Esophagus (tissue), 2 donors: ENCODE results near the gene PTTG1. TPM values are rescaled to one million over a fixed set of nuclear protein-coding genes. Genes with fewer than 3 reads are reported as not detected.
A peak's percentile ranks its signal among the peaks of the same experiment; 100 is the strongest.

Experiments used
- H3K27ac ChIP-seq, 2 donors: one replicate each; pipeline ENCODE4 v1.5.1; 2013; ENCODE audit warnings: low read depth in 2 of 2, mild to moderate bottlenecking in 2 of 2, inconsistent platforms in 1 of 2, low read length in 1 of 2, moderate library complexity in 1 of 2
- H3K27me3 ChIP-seq, 2 donors: one replicate each; pipeline ENCODE4 v1.6.1; 2013; ENCODE audit warnings: low read length in 2 of 2, control low read depth in 1 of 2, mild to moderate bottlenecking in 1 of 2; ENCODE audit not compliant: insufficient read depth in 2 of 2, control insufficient read depth in 1 of 2
- H3K36me3 ChIP-seq, 2 donors: one replicate each; pipeline ENCODE4 v1.6.1; 2013; ENCODE audit warnings: low read length in 1 of 2; ENCODE audit not compliant: control insufficient read depth in 2 of 2, insufficient read depth in 2 of 2
- H3K4me1 ChIP-seq, 2 donors: one replicate each; pipeline ENCODE4 v1.6.1; 2013; ENCODE audit warnings: low read length in 1 of 2; ENCODE audit not compliant: control insufficient read depth in 2 of 2, insufficient read depth in 2 of 2
- H3K4me3 ChIP-seq, 2 donors: one replicate each; pipeline ENCODE4 v1.5.1; 2013; ENCODE audit warnings: low read length in 2 of 2, mild to moderate bottlenecking in 2 of 2, low read depth in 1 of 2, moderate library complexity in 1 of 2
- H3K9me3 ChIP-seq, 2 donors: one replicate each; pipeline ENCODE4 v1.6.1; 2013; ENCODE audit warnings: mild to moderate bottlenecking in 2 of 2, low read depth in 1 of 2, low read length in 1 of 2, moderate library complexity in 1 of 2; ENCODE audit not compliant: control insufficient read depth in 2 of 2, insufficient read depth in 1 of 2
- WGBS, 2 donors: extraction: QIAGEN DNeasy Blood & Tissue Kit; methylation state at CpG; one replicate each; pipeline ENCODE4 v1.1.7; 2013; 5-methylcytosine and 5-hydroxymethylcytosine counted together
- polyA plus RNA-seq, 2 donors: library from polyadenylated mRNA; stranded (reverse); fragments of 200-250 nt; gene quantifications; one replicate each; pipeline ENCODE4 v1.2.3, GENCODE V29; 2013
- donor health status: healthy with polysubstance abuse.
- donor health status: Bipolar disorder and iron deficiency.

PTTG1 gene
- polyA plus RNA-seq, 2 donors: 96.5 to 118 TPM

DNA sequence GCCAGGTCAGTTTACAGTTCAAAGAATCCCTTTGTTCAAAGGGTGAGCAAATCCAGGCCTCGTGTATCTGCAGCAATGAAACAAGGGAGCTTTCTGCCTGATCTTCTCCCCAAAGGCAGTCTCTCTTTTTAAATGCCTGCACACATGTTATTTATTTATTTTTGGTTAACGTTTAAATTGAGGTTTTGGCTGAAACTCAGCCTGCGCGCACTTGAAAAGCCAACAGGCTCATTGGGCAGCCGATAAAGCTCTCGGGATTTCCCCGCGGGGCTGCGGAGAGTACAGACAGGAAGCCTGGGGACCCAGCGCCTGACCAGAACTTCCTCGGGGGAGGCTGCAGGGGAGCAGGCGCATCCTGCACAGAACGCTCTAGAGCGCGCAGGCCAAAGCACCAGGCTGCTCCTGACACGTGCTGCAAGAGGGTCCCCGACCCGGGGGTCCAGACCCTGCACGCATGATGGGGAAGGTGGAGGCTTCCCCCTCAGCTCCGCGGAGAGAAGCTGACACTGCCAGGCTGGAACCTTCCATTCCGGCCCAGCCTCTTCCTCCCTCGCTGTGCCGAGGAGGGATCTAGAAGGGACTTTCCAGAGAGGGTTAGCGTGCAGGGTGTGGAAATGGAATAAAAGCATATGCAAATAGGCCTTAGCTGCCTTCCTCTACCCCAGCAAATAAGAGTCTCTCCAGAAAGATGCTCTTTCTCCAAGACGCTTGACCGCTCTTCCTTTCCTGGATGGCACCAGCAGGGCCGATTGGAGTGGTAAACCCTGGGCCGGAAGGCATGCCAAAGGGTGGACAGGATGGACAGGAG, 46.1 kb downstream of the PTTG1 start:
- Histone ChIP-seq H3K4me1 (peaks cover 0 to 7% of the 10 kb centered on the region in 2 donors), H3K27me3 (no peaks in the 10 kb centered on the region), H3K9me3 (no peaks in the 10 kb centered on the region), H3K27ac (peak overlapping the region; percentile 21 to 47), H3K4me3 (peak overlapping the region; percentile 33 to 40), H3K36me3 (no peaks in the 10 kb centered on the region)
- 15% methylated on average over 29 of the region's 29 CpGs for WGBS, 2 donors

DNA sequence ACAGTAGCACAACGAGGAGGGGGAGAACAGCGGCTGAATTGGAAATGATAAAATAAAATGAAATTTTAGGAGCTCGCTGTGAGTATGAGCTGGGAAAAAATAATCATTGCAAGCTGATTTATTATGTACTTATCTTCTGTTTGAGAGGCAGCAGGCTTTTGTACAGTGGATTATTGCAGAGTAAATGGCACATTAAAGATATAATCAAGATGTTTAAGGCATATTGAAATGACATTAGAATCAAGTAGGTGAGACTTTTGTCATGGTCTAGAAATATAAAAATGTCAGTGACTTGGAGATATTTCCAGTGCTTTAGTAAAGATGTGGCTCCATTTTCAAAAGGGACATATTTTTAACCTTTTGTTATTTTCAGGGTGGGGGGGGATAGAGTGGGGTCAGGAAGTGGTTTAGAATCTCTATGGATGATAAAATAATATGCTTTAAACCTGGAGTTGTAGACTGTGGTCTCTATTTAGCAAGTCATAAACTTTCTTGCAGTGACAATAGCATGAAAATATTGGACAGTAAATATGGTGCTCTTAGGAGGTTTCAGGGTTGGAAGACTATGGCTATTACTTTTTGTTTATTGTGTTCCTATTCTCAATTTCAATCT, 46.8 kb downstream of the PTTG1 start:
- 45 to 54% methylated on average over 3 of the region's 3 CpGs for WGBS, 2 donors
- Histone ChIP-seq H3K36me3 (no peaks in the 10 kb centered on the region), H3K4me3 (peak overlapping the region in 1 of 2 donors; percentile 33), H3K27me3 (no peaks in the 10 kb centered on the region), H3K27ac (peak overlapping the region; percentile 21 to 47), H3K4me1 (peaks cover 0 to 7% of the 10 kb centered on the region in 2 donors), H3K9me3 (no peaks in the 10 kb centered on the region)

DNA sequence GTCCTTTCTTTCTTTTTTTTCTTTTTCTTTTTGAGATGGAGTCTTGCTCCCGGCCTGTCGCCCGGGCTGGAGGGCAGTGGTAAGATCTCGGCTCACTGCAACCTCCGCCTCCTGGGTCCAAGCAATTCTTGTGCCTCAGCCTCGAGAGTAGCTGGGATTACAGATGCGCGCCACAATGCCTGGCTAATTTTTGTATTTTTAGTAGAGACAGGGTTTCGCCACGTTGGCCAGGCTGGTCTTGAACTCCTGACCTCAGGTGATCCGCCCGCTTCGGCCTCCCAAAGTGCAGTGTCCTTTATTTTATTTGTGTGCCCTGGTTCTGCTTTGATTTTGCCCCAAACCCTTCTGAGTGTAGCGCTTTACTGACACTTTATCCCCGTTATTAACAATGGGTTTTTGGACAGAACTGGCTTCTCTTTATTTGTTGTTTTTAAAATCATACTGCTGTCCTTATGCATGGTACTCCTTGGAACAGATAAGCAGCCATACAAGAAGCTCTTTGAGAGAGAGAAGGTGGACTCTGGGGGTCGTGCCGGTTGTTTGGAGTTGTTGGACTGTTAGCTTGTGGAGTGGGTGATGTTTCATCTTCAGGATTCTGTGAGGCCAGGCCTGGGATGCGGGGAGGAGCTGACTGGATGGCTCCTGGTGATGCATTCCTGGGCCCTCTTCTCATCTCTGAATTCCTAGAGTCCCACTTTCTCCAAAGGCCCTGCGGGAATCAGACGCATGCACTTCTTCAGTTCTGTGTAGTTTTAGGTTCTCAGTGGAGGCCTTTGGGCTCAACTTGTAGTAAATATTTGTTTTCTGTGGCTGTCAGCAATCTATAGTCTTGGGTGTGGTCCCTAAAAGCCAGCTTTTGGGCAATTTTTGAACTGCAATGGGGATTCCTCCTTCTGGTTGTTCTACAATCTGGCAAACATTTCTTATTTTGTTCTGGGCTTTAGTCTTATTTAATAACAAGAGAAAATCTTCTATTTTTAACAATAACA, 47.8 kb downstream of the PTTG1 start:
- H3K36me3 ChIP-seq: no peaks in the 10 kb centered on the region
- H3K9me3 ChIP-seq: no peaks in the 10 kb centered on the region
- no peak overlapping the region for H3K27ac ChIP-seq
- H3K4me1 ChIP-seq: peaks cover 0 to 7% of the 10 kb centered on the region in 2 donors
- H3K27me3 ChIP-seq: no peaks in the 10 kb centered on the region
- no peak overlapping the region for H3K4me3 ChIP-seq
- WGBS, 2 donors: 77 to 84% methylated on average over 20 of the region's 20 CpGs

DNA sequence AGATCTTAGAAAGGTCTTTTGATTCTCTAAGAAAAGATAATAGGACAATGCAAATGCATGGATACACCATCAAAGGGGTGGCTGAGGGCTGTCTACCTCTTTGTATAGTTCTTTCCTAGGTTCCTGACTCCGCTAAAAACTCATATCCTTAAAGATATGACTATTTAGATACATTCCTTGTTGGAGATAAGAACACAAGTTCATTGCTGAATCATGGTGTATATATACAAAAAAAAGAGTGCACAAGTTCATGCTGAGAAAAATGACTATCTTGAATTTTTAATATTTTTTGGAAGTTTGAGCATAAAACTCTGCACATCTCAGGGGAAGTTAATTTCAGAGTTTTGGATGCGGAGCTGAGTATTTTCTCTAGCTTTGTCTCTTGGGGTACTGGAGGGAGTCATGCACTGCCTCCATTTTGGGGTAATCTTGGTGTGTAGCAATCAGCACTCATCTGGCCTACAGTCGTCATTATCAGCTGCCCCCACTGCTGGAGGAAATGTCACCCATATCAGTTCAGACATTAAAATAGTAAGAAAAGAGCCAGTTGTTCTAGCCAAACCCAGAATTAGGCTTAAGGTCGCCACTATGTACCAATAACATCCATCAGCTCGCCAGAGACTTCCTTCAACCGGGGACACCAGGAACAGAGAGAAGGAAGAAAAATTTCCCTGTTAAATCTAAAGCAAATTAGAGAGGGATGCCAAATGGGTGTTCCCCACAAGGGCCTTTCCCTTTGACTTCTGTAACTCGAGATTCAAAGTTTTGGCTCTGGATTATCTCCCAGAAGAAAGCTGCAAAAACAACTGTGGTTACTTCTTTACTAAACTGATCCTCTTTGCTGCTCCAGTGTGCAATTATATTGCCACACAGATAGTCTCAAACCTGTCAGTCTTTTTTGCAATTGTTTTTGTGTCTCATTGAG, 49.0 kb downstream of the PTTG1 start:
- Histone ChIP-seq H3K27me3 (no peaks in the 10 kb centered on the region), H3K27ac (peak overlapping the region in 1 of 2 donors; percentile 44), H3K9me3 (no peaks in the 10 kb centered on the region), H3K4me1 (peaks cover 0 to 7% of the 10 kb centered on the region in 2 donors), H3K4me3 (no peak overlapping the region), H3K36me3 (no peaks in the 10 kb centered on the region)
- 27 to 33% methylated on average over 7 of the region's 7 CpGs for WGBS, 2 donors

DNA sequence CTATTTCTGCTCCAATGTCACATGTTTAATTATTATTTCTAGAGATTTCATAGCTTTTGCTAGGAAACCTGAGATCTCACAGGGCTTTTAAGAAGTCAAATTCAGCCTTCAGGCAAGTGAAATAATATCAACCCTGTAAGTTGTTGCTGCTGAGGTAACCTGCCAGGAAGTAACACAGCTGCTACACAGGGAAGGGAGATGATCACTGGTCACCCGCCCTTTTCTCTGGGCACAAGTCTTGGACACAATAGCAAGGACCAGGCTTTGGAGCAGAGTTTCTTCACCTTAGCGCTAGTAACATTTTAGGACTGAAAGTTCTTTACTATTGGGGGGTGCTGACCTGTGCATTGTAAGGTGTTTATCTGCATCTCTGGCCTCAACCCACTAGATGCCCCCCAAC, 50.1 kb downstream of the PTTG1 start:
- no peaks in the 10 kb centered on the region for H3K36me3 ChIP-seq
- WGBS, 2 donors: 85 to 89% methylated on average over 2 of the region's 2 CpGs
- H3K4me3 ChIP-seq: no peak overlapping the region
- no peaks in the 10 kb centered on the region for H3K9me3 ChIP-seq
- no peaks in the 10 kb centered on the region for H3K27me3 ChIP-seq
- peaks cover 0 to 7% of the 10 kb centered on the region in 2 donors for H3K4me1 ChIP-seq
- peak overlapping the region in 1 of 2 donors; percentile 40 for H3K27ac ChIP-seq

DNA sequence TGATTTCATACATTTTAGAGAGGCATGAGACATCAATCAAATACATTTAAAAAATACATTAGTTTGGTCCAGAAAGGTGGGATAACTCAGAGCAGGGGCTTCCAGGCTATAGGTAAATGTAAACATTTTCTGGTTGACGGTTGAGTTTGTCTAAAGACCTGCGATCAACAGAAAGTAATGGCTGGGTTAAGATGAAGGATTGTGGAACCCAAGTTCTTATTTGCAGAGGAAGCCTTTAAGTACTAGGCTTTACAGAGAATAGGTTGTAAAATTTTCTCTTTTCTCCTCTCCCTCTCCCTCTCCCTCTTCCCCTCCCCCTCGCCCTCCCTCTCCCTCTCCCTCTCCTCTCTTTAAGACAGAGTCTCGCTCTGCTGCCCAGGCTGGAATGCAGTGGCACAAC, 50.8 kb downstream of the PTTG1 start:
- Histone ChIP-seq H3K9me3 (no peaks in the 10 kb centered on the region), H3K27ac (no peak overlapping the region), H3K36me3 (no peaks in the 10 kb centered on the region), H3K4me1 (peaks cover 0 to 7% of the 10 kb centered on the region in 2 donors), H3K27me3 (no peaks in the 10 kb centered on the region), H3K4me3 (no peak overlapping the region)
- WGBS, 2 donors: 91 to 94% methylated on average over 4 of the region's 4 CpGs

DNA sequence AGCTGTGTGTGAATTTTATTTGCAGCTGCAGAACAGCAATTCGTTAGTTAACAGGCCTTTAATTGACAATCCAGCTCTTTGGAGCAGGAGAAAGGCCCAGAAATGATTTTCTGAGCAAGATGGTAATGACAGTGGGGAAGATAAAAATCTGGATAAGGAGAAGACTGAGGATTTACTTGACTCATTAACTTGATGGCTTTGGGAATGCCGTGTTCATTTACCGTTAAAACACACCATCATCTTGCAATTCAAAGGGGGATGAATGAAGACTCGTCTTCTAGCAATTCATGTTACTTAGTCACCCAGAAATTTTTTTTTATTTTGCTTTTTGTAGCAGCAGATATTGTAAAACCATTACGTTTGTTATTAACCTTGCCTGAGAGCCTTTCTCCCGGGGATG, 52.0 kb downstream of the PTTG1 start:
- Histone ChIP-seq H3K27me3 (no peaks in the 10 kb centered on the region), H3K4me3 (no peak overlapping the region), H3K36me3 (no peaks in the 10 kb centered on the region), H3K9me3 (no peaks in the 10 kb centered on the region), H3K4me1 (no peaks in the 10 kb centered on the region), H3K27ac (no peak overlapping the region)
- WGBS, 2 donors: 84 to 94% methylated on average over 6 of the region's 6 CpGs

DNA sequence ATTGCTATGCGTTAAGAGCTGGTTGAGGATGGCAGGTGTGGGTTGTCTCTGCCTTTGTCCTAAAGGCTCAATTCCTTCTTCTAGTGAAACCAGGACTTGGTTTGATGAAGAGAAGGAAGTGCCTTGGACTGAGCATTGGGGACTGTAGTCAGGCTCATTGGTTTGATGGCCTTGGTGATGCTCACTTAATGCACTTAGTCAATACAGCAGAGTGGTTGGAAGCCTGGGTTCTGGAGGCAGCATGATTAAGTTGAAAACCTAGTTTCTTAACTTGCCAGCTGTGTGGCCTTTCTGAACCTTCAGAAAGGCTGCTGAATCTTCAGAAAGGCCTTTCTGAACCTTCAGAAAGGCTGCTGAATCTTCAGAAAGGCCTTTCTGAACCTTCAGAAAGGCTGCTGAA, 52.4 kb downstream of the PTTG1 start:
- no peak overlapping the region for H3K4me3 ChIP-seq
- H3K4me1 ChIP-seq: no peaks in the 10 kb centered on the region
- H3K9me3 ChIP-seq: no peaks in the 10 kb centered on the region
- no peaks in the 10 kb centered on the region for H3K36me3 ChIP-seq
- 90 to 93% methylated on average over 1 of the region's 1 CpG for WGBS, 2 donors
- H3K27me3 ChIP-seq: no peaks in the 10 kb centered on the region
- H3K27ac ChIP-seq: no peak overlapping the region
